GM12878 (cell line): ENCODE results near the gene RGL1. TPM values are rescaled to one million over a fixed set of nuclear protein-coding genes. Genes with fewer than 3 reads are reported as not detected.

Experiments used
- CHD4 ChIP-seq: fragments of 200-600 bp; sonication (generic); IDR thresholded peaks from 2 replicates; pipeline ENCODE4 v1.6.1; 2016; ENCODE audit warnings: mild to moderate bottlenecking
- CUX1 ChIP-seq: IDR thresholded peaks from 2 replicates; pipeline ENCODE4 v1.6.1; 2012; ENCODE audit warnings: improper control_type of control experiment, low read depth, low read length; ENCODE audit not compliant: insufficient replicate concordance
- EED ChIP-seq: sonication (generic); IDR thresholded peaks from 2 replicates; pipeline ENCODE4 v1.6.1; 2016; ENCODE audit warnings: antibody characterized with exemption, low read depth
- EGR1 ChIP-seq, 2 experiments: IDR thresholded peaks; 1 replicate in 1 of 2; 2 replicates in 1 of 2; pipeline ENCODE4 v1.6.1; 2011 to 2012; ENCODE audit warnings: low read depth in 2 of 2, low read length in 2 of 2, borderline replicate concordance in 1 of 2, mild to moderate bottlenecking in 1 of 2, moderate library complexity in 1 of 2
- FOXM1 ChIP-seq: IDR thresholded peaks from 2 replicates; pipeline ENCODE4 v1.6.1; 2012; ENCODE audit warnings: low read depth, mild to moderate bottlenecking, inconsistent platforms, low read length, moderate library complexity
- GABPA ChIP-seq: IDR thresholded peaks from 2 replicates; pipeline ENCODE4 v1.6.1; 2014; ENCODE audit warnings: antibody characterized with exemption, low read depth, mild to moderate bottlenecking, inconsistent platforms
- HDGF ChIP-seq: fragments of 450-650 bp; IDR thresholded peaks from 2 replicates; pipeline ENCODE4 v1.6.1; 2016; ENCODE audit warnings: antibody characterized with exemption
- JUND ChIP-seq: IDR thresholded peaks from 2 replicates; pipeline ENCODE4 v1.6.1; 2012; ENCODE audit warnings: low read depth, mild to moderate bottlenecking, low read length, improper control_type of control experiment, moderate library complexity
- NR2F1 ChIP-seq: fragments of 450-650 bp; conservative IDR thresholded peaks from 2 replicates; pipeline ENCODE4 v1.6.1; 2017; ENCODE audit warnings: mild to moderate bottlenecking
- PBX3 ChIP-seq: IDR thresholded peaks from 2 replicates; pipeline ENCODE4 v1.6.1; 2011; ENCODE audit warnings: mild to moderate bottlenecking, low read depth, low read length, moderate library complexity; ENCODE audit not compliant: insufficient replicate concordance
- POLR2AphosphoS5 ChIP-seq: IDR thresholded peaks from 2 replicates; pipeline ENCODE4 v1.6.1; 2011; ENCODE audit warnings: mild to moderate bottlenecking, low read length, inconsistent platforms
- SMAD5 ChIP-seq: IDR thresholded peaks from 2 replicates; pipeline ENCODE4 v1.6.1; 2016; ENCODE audit warnings: antibody characterized with exemption, low read depth
- SMARCA5 ChIP-seq: fragments of 450-650 bp; IDR thresholded peaks from 2 replicates; pipeline ENCODE4 v1.6.1; 2017; ENCODE audit warnings: mild to moderate bottlenecking
- YBX1 ChIP-seq: fragments of 450-650 bp; IDR thresholded peaks from 2 replicates; pipeline ENCODE4 v1.6.1; 2016; ENCODE audit warnings: antibody characterized with exemption
- ZNF384 ChIP-seq: IDR thresholded peaks from 2 replicates; pipeline ENCODE4 v1.6.1; 2012; ENCODE audit warnings: low read depth, mild to moderate bottlenecking, low read length, improper control_type of control experiment, borderline replicate concordance
- polyA plus RNA-seq, 11 experiments: library from polyadenylated mRNA; depleted of rRNA in 4 of 11; unstranded in 6 of 11; stranded (reverse) in 5 of 11; fragments of >200 nt; fragmentation: Nextera tagmentation in 4 of 11; fragmentation: Illumina TruSeq in 1 of 11; extraction: Ambion mirVana in 4 of 11; extraction: Trizol in 1 of 11; gene quantifications; 1 replicate in 1 of 11; 2 replicates in 10 of 11; pipeline versions ENCODE4 v1.2.1 to v1.2.3, GENCODE V29; 2011 to 2016; ENCODE audit warnings: inconsistent platforms in 2 of 11, missing spikeins in 2 of 11, low read depth in 1 of 11
- total RNA-seq, 4 experiments: library from RNA; depleted of rRNA in 3 of 4; stranded (reverse); fragments of >200 nt in 3 of 4; fragmentation: Illumina TruSeq in 1 of 4; extraction: Trizol in 1 of 4; gene quantifications; 2 replicates each; pipeline versions ENCODE4 v1.2.1 to v1.2.3, GENCODE V29; 2013 to 2021

Gene RGL1
- total and polyA plus RNA-seq, 10 of the 15 experiments (the other 5 are each of a cell fraction or from before 2014, with no cell fraction given) = 8.1 to 25.0 (median 19.0) TPM

GRCh38 chr1:183804916-183805841, at the start of gene RGL1 (continued):
- no peak for TF ChIP-seq JUND
- peak in 1 of 2 experiments; percentile 67; a peak in 1 of 3 replicates for TF ChIP-seq EGR1 (IDR thresholded peaks at IDR 0.05; ENCODE audit: borderline replicate concordance in 1 of 2, low read depth in 2 of 2, low read length in 2 of 2)
- no peak for TF ChIP-seq GABPA
- TF ChIP-seq YBX1 = no peak
- peak; percentile 68 for TF ChIP-seq POLR2AphosphoS5
- TF ChIP-seq PBX3 = no peak
- 0 out of 2 replicates have a peak, but pooled peaks have one; percentile 44 for TF ChIP-seq ZNF384
- TF ChIP-seq CUX1 = no peak
- no peak; the same call in 1 of the 2 replicates for TF ChIP-seq EED
- peak; percentile 66; the same call in 1 of the 2 replicates for TF ChIP-seq SMARCA5
- no peak for TF ChIP-seq FOXM1
- no peak for TF ChIP-seq SMAD5
- peak; percentile 46; the same call in 1 of the 2 replicates for TF ChIP-seq NR2F1
- TF ChIP-seq HDGF = no peak
- no peak for TF ChIP-seq CHD4
- TF ChIP-seq, all 136 proteins: peak for 28
